Heart left ventricle (tissue), 13 donors: ENCODE measurements around the gene AFF3.

Source experiments
- CTCF ChIP-seq, 12 donors: fragments of 200-600 bp; sonication (generic) in 4 of 12; IDR thresholded peaks; one replicate each; pipeline versions ENCODE4 v1.5.0 to v1.8.0; 2018 to 2022; ENCODE audit warnings: antibody characterized with exemption in 12 of 12, mild to moderate bottlenecking in 5 of 12
- POLR2A ChIP-seq, 2 donors: fragments of 450-650 bp; IDR thresholded peaks; one replicate each; pipeline ENCODE4 v1.6.1; 2017; ENCODE audit warnings: antibody characterized with exemption in 2 of 2, mild to moderate bottlenecking in 2 of 2, moderate library complexity in 2 of 2
- donor health status: ischemic (EF 13 %, LVEDD 7.1; RV severe dilation, severe dysfunction).
- donor health status: DM: no; HTN: yes; CAD: no.
- donor health status: DM: no; HTN: no; CAD: no.
- donor health status: ischemic (EF 25% LVEDD 6.9; RV normal size, moderate dysfunction).
- donor health status: ischemic (EF 25% LVEDD 5.7; RV mildly dilated, moderate dysfunction).
- donor health status: ischemic (EF 35%, LVEDD 5.7; RV mildly dilated, moderate dysfunction).
- donor health status: nonischemic (EF 11% LVEDD 7.7; RV severe dilation, severe dysfunction).
- donor health status: DM: yes; HTN: yes; CAD: no.
- donor health status: PGD.
- donor health status: ischemic (EF 29% LVEDD 5.4; RV normal size, mild dysfunction).
- donor health status: nonischemic (EF 23%, LVEDD 6.1; RV moderate dilation, normal function).

GRCh38 chr2:100140582-100140981, 1.8 kb downstream of the AFF3 start:
- TF ChIP-seq POLR2A (IDR thresholded peaks at IDR 0.05): no peak
- TF ChIP-seq CTCF (IDR thresholded peaks at IDR 0.05): no peak
